IPS DF 19.7 (cell line): ENCODE measurements around the gene NBAS.
"Not testable (repeated sequence)": the region's sequence is repeated elsewhere in the genome, so short reads cannot be mapped to it uniquely, and the experiment has no call there.

Source experiments
- DNase-seq: peaks from one replicate; pipeline ENCODE4 v3.0.0-alpha.2; 2013; ENCODE audit warnings: low read depth, low spot score

Gene NBAS

DNA sequence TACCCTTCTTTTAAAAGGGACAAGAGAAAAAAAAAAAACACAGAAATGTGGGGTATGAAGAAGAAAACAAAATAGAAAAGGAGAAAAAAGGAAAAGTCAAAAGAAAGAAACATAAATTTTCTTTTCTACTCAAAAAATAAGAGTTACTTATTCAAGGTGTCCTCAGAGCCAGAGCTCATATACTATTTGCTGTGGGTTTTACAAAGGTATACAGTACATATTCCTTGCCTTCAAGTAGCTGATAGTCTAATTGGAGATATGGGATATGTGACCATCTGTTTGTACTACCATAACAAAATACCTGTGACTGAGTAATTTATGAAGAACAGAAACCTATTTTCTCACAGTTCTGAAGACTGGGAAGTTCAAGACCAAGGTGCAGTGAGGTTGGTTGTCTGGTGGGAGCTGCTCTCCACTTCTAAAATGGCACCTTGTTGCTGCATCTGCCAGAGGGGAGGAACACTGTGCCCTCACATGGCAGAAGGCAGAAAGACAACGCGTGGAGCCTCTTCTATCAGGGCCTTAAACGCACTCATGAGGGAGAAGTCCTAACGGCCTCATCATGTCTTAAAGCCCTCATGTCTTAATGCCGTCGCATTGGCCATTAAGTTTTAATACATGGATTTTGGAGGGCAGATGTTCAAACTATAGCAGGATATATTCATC lies 33.9 kb downstream of the NBAS start:
- DNase-seq, result peak; percentile 28

DNA sequence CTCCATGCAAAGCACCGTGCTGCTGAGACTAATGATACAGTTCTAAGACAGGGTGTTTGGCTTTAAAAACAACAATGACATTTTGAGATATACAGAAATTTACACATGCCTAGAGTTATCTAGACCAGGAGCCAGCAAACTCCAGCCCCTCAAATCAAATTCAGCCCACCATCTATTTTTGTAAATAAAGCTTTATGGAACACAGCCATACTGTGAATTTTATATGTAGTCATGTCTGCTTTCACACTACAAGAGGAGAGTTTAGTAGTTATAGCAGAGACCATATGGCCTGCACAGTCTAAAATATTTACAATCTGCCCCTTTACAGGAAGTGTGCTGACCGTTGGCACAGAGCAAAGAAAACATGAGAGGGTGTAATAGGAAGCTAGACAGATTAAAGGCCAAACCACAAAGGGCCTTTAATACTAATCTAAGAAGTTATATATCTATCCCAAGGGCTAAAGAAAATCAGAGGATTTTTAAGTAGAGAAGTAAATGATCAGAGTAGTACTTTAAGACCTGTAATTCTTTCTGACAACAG lies 39.4 kb downstream of the NBAS start:
- DNase-seq, result no peak

DNA sequence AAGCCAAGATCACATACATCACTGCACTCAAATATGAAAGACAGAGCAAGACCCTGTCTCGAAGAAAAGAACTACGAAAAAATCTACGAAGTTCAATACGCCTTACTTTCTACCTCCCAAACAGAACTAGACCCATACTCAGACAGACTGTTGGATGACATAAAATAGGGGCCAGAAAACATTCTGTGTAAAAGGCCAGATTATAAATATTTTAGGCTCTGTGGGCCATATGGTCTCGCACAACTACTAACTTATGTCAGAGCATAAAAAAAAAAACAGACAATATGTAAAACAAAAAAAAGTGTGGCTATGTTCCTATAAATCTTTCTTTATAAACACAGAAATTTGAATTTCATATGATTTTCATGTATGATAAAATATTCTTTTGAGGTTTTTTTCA lies 40.8 kb downstream of the NBAS start:
- no peak for DNase-seq

DNA sequence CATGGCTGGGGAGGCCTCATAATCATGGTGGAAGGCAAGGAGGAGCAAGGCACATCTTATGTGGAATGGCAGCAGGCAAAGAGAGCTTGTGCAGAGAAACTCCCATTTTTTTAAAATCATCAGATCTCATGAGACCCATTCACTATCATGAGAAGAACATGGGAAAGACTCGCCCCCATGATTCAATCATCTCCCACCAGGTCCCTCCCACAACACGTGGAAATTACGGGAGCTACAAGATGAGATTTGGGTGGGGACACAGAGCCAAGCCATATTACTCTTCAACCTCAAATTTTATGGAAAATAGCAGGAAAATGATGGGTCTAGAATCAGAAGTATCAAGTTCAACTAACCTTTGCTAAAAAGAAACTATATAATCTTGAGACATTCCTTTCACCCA lies 42.4 kb downstream of the NBAS start:
- not testable (repeated sequence) for DNase-seq

- DNase-seq, result no peak
Observed at GRCh38 chr2:15517793-15518192, 43.3 kb downstream of the NBAS start.

- no peak for DNase-seq
Observed at GRCh38 chr2:15511686-15512085, 49.4 kb downstream of the NBAS start.

GRCh38 chr2:15510552-15510951 lies 50.6 kb downstream of the NBAS start:
- no peak for DNase-seq

GRCh38 chr2:15510131-15510530 lies 51.0 kb downstream of the NBAS start:
- no peak for DNase-seq

DNA sequence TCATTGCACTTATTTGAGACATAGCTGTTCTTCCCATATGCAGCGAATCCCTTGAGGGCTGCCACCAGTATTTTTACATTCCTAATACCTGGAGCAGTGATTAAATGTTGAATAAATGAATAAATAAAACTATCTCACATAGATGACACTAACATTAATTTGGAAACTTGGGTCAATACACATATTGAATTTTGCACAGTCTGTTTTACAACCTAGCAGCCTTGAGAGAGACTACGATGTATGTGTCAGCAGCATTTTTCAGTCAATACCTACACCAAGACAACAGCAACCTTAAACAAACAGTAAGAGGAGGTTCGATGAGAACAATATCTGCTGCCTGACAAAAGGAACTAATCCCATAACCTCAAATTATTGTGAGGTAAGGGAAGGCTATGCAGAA lies 53.4 kb downstream of the NBAS start:
- DNase-seq, result no peak

DNA sequence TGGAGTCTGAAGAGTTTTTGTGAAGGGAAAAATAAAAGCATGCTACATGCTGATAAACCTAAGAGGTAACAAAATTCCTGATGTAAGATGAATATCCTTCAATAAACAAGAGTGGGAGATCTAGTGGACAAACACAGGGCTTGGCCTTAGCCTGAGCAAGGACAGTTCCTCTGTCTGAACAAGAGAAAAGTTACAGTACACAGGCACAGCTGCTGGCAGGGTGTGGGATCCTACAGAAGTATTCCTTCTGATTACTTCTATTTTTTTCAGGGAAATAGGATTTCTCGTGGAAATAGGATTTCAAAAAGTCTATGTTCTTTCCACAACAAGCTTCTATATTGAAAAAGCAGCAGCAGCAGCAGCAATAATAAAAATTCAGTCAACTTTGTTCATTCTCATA lies 54.1 kb downstream of the NBAS start:
- no peak for DNase-seq

DNA sequence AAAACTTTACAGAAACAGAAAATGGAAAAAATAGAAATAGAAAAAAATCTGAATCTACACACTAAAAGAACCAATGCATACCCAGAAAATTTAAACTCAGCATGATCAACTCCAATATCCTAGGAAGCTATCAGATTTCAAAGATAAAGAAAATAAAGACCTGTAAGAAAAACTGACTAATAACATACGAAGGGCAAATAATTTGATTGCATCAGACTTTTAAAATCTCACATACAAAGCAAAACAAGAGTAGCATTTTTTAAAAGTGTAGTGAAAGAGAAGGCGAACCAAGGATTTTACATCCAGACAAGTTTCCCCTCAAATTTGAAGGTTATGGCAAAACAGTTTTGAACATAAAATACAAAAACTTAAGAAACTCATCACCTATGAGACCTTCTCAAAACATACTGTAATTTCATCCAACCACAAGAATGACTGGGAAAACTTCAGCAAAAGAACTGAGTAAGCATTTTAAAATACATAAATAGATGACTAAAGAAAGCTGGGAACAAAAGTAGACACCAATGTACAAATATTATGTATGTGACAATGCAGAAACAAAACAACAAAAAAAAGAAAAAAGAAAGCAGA lies 54.8 kb downstream of the NBAS start:
- no peak for DNase-seq

GRCh38 chr2:15504882-15505663 lies 56.1 kb downstream of the NBAS start:
- no peak for DNase-seq

DNA sequence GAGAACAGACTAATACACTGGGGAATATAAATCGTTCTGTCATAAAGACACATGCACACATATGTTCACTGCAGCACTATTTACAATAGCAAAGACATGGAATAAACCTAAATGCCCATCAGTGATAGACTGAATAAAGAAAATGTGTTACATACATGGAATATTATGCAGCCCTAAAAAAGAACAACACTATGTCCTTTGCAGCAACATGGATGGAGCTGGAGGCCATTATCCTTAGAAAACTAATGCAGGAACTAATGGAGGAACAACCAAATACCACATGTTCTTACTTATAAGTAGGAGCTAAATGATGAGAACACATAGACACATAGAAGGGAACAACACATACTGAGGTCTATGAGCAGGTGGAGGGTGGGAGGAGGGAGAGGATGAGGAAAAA lies 61.9 kb downstream of the NBAS start:
- DNase-seq, result not testable (repeated sequence)

GRCh38 chr2:15498554-15498953 lies 62.6 kb downstream of the NBAS start:
- no peak for DNase-seq

- no peak for DNase-seq
Observed at GRCh38 chr2:15494877-15495276, 66.3 kb downstream of the NBAS start.

GRCh38 chr2:15492773-15493325 lies 68.3 kb downstream of the NBAS start:
- DNase-seq, result no peak

DNA sequence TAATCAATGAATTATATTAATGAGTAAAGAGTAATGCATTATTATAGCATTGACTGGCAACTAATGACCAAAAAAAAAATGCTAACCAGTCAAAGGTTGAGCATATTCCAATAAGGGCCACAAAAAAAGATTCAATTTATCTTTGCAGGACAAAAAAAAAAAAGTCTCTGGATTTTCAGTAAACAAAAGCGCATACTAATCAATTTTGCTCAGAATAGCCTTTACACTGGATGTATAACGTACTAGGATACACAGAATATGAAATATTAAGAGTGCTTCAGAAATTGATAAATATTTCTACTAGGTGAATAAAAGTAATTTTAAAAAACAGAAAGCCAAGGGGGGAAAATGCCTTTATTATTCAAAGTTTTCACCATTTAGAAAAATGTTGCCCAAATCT lies 74.4 kb downstream of the NBAS start:
- DNase-seq, result no peak

DNA sequence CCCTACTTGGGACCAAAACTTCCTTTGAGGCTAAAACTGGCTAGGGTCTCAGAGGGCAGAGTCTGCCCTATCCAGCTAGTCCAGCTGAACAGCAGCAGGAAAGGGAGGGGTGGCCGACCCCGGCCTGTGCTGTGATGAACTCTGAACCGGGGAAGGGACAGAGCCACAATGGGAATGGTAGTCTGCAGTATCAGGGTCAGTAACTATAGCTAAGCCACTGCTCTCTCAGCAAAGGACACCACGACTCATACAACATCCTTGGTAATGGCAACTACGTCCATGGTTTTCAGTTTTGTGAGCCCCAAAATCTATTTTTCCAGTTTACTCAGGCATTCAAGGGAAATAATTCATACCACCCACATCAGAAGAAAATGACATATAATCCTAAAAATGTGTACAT lies 75.2 kb downstream of the NBAS start:
- DNase-seq, result no peak

GRCh38 chr2:15481000-15481399 lies 80.1 kb downstream of the NBAS start:
- DNase-seq, result no peak

- no peak for DNase-seq
Observed at GRCh38 chr2:15480552-15480951, 80.6 kb downstream of the NBAS start.

- no peak for DNase-seq
Observed at GRCh38 chr2:15472876-15473275, 88.3 kb downstream of the NBAS start.

GRCh38 chr2:15472133-15472532 lies 89.0 kb downstream of the NBAS start:
- no peak for DNase-seq
